Common myeloid progenitor, CD34-positive (primary cell): ENCODE data around the gene PTHLH.

ENCODE experiments used
- CTCF ChIA-PET: fragments of 350-600 bp; sonication (Branson Sonifier 250); formaldehyde crosslinking; loops from one replicate; lab custom pipeline; 2021; ENCODE audit warnings: antibody characterized with exemption; lab: Charles Lee
- POLR2A ChIA-PET: fragments of 350-600 bp; sonication (Branson Sonifier 250); formaldehyde crosslinking; loops from one replicate; lab custom pipeline; 2021; ENCODE audit warnings: antibody characterized with exemption; lab: Charles Lee
- DNase-seq, 3 donors: peaks; one replicate each; pipeline versions ENCODE4 v3.0.0 to v3.0.0-alpha.2; 2013
- H3K27ac ChIP-seq, 2 experiments: 1 replicate in 1 of 2; 2 replicates in 1 of 2; pipeline ENCODE4 v1.7.0; 2013; ENCODE audit warnings: inconsistent platforms in 2 of 2, low read length in 2 of 2, mild to moderate bottlenecking in 2 of 2, low read depth in 1 of 2, moderate library complexity in 1 of 2; ENCODE audit not compliant: severe bottlenecking in 2 of 2, insufficient read depth in 1 of 2, poor library complexity in 1 of 2
- H3K27me3 ChIP-seq, 5 experiments: replicated peaks in 2 of 5; 1 replicate in 3 of 5; 2 replicates in 2 of 5; pipeline versions ENCODE4 v1.6.1 to v1.7.0; 2013; ENCODE audit warnings: low read length in 4 of 5, mild to moderate bottlenecking in 2 of 5, moderate library complexity in 2 of 5, inconsistent platforms in 1 of 5; ENCODE audit not compliant: insufficient read depth in 5 of 5, control insufficient read depth in 4 of 5
- H3K36me3 ChIP-seq, 4 experiments: 1 replicate in 2 of 4; 2 replicates in 2 of 4; pipeline versions ENCODE4 v1.6.1 to v1.7.0; 2013; ENCODE audit warnings: low read length in 3 of 4, control low read depth in 1 of 4, mild to moderate bottlenecking in 1 of 4; ENCODE audit not compliant: control insufficient read depth in 4 of 4, insufficient read depth in 4 of 4
- H3K4me1 ChIP-seq, 4 experiments: 1 replicate in 3 of 4; 2 replicates in 1 of 4; pipeline versions ENCODE4 v1.6.1 to v1.7.1; 2013; ENCODE audit warnings: low read length in 3 of 4, mild to moderate bottlenecking in 3 of 4, control low read depth in 1 of 4, inconsistent platforms in 1 of 4, moderate library complexity in 1 of 4; ENCODE audit not compliant: control insufficient read depth in 4 of 4, insufficient read depth in 4 of 4; ENCODE audit errors: control extremely low read depth in 1 of 4
- H3K4me3 ChIP-seq, 7 experiments: 1 replicate in 4 of 7; 2 replicates in 3 of 7; pipeline versions ENCODE4 v1.5.1 to v1.7.0; 2013; ENCODE audit warnings: mild to moderate bottlenecking in 7 of 7, low read length in 6 of 7, moderate library complexity in 6 of 7, inconsistent platforms in 2 of 7, low read depth in 2 of 7, control low read depth in 1 of 7; ENCODE audit not compliant: insufficient read depth in 4 of 7, control insufficient read depth in 1 of 7; ENCODE audit errors: extremely low read depth in 1 of 7
- H3K9me3 ChIP-seq, 5 experiments: 1 replicate in 4 of 5; 2 replicates in 1 of 5; pipeline versions ENCODE4 v1.6.1 to v1.7.1; 2013; ENCODE audit warnings: low read length in 4 of 5, mild to moderate bottlenecking in 2 of 5, inconsistent platforms in 1 of 5, low read depth in 1 of 5, moderate library complexity in 1 of 5; ENCODE audit not compliant: control insufficient read depth in 4 of 5, insufficient read depth in 2 of 5; ENCODE audit errors: control extremely low read depth in 1 of 5
- WGBS: methylation state at CpG from one replicate; pipeline ENCODE4 v1.1.5; 2013; ENCODE audit not compliant: insufficient coverage; 5-methylcytosine and 5-hydroxymethylcytosine counted together

PTHLH gene

DNA sequence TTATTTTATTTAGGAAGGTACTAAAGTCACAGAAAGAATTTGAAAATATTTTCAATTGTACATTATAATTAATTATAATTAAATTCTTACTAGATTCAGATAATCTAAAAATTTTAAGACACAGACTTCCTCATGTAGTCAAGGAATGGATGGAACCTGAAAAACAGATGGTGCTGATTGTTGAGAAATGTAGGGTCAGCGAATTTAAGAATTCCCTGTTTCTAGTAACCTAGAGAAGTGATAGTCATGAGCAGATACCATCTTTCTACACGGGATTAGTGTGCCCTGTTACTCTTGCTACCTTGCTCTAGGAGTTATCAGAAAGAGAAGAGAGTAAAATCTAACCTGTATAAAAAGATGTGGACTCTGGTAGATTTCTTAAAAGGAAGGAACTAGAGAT is 37.5 kb upstream of the PTHLH start:
- Histone ChIP-seq H3K4me1 (no peaks in the 10 kb centered on the region), H3K4me3 (no peak overlapping the region), H3K9me3 (no peaks in the 10 kb centered on the region), H3K36me3 (no peaks in the 10 kb centered on the region), H3K27ac (no peak overlapping the region), H3K27me3 (no peaks in the 10 kb centered on the region)
- POLR2A ChIA-PET, result no interaction called here
- DNase-seq, result no peak
- CTCF ChIA-PET, result no interaction called here
- WGBS, result 83% methylated on average over 2 of the region's 2 CpGs

DNA sequence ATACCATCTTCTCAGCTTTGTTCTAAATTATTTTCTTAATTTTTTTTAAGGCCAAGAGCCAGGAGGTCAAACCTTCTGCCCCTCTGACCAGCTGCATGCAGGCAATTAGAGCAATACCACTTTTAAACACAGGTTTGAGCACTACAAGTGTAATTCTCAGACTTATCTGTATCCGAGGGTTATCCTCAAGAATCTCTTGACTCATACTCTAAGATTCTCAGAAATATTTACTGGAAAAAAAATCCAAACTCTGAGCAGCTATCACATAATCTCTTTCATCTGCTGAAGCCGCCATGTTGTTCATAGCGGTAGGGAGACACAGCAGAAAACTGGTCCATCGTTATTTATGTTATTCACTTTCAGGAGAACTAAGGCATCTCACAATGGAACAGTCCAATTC is 27.4 kb upstream of the PTHLH start:
- Histone ChIP-seq H3K36me3 (no peaks in the 10 kb centered on the region), H3K9me3 (peaks cover 0 to 3% (median 0%) of the 10 kb centered on the region in 5 experiments), H3K4me1 (no peaks in the 10 kb centered on the region), H3K27me3 (no peaks in the 10 kb centered on the region), H3K4me3 (no peak overlapping the region), H3K27ac (no peak overlapping the region)
- 100% methylated on average over 3 of the region's 4 CpGs for WGBS
- ChIA-PET POLR2A (interaction anchor here (0.7 kb wide), 1 partner anchor 11 kb away, joined by 3 read pairs; no protein-coding TSS in a partner anchor), CTCF (no interaction called here)
- no peak for DNase-seq

DNA sequence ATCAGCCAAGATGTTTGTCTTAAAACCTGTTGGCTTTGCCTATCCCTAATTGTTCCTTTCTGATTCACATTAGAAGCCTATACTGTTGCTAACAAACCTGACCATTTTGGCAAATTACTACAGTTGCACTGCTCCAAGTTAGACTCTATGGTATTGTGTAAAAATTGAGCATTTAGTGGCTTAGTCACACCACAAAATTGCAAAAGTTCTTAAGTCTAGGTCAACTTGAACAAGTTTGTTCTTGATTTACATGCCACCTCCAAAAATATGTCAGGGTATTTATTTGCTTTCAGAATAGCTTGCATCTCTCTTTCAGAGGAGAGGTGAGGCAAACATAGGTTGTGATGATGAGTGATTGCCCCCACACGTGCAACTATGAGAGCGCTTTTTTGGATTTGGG is 27.0 kb upstream of the PTHLH start:
- H3K36me3 ChIP-seq, result no peaks in the 10 kb centered on the region
- H3K4me1 ChIP-seq, result no peaks in the 10 kb centered on the region
- WGBS, result no CpG with 5 or more reads among the region's 2 CpGs
- peaks cover 0 to 3% (median 0%) of the 10 kb centered on the region in 5 experiments for H3K9me3 ChIP-seq
- ChIA-PET CTCF (no interaction called here), POLR2A (no interaction called here)
- no peak overlapping the region for H3K27ac ChIP-seq
- no peak overlapping the region for H3K4me3 ChIP-seq
- H3K27me3 ChIP-seq, result no peaks in the 10 kb centered on the region
- DNase-seq, result no peak

DNA sequence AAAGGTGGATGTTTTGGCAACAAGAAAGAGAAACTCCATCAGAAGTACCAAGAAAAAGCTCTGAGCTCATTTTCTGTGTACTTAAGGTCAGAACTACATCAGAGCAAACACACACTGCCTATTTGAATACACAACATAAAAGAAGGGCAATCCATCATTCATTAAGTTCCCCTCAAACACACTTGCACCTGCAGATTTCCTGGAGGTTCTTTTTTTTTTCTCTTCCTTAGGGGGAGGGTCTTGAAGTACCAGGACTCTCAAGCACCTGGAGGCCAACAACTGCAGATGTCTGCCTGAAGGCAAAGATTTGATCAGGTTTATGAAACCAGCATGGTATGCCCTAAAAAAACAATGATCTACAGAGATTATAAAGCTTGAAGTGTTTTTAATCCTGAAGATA is 26.1 kb upstream of the PTHLH start:
- Histone ChIP-seq H3K27me3 (no peaks in the 10 kb centered on the region), H3K9me3 (peaks cover 0 to 3% (median 0%) of the 10 kb centered on the region in 5 experiments), H3K4me3 (no peak overlapping the region), H3K36me3 (no peaks in the 10 kb centered on the region), H3K4me1 (no peaks in the 10 kb centered on the region), H3K27ac (no peak overlapping the region)
- DNase-seq, result no peak
- POLR2A ChIA-PET, result no interaction called here
- CTCF ChIA-PET, result no interaction called here

DNA sequence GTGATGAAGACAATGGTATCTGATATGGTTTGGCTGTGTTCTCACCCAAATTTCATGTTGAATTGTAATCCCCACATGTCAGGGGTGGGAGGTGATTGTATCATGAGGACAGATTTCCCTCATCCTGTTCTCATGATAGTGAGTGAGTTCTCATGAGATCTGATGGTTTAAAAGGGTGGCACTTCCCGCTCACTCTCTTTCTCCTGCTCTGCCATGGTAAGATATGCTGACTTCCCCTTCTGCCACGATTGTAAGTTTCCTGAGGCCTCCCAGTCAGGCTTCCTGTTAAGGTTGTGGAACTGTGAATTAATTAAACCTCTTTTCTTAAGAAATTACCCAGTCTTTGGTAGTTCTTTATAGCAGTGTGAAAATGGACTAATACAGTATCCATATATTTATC is 25.6 kb upstream of the PTHLH start:
- POLR2A ChIA-PET, result no interaction called here
- Histone ChIP-seq H3K9me3 (peaks cover 0 to 3% (median 0%) of the 10 kb centered on the region in 5 experiments), H3K36me3 (no peaks in the 10 kb centered on the region), H3K4me3 (no peak overlapping the region), H3K27ac (no peak overlapping the region), H3K4me1 (no peaks in the 10 kb centered on the region), H3K27me3 (no peaks in the 10 kb centered on the region)
- WGBS, result no CpG with 5 or more reads among the region's 2 CpGs
- CTCF ChIA-PET, result no interaction called here
- no peak for DNase-seq

DNA sequence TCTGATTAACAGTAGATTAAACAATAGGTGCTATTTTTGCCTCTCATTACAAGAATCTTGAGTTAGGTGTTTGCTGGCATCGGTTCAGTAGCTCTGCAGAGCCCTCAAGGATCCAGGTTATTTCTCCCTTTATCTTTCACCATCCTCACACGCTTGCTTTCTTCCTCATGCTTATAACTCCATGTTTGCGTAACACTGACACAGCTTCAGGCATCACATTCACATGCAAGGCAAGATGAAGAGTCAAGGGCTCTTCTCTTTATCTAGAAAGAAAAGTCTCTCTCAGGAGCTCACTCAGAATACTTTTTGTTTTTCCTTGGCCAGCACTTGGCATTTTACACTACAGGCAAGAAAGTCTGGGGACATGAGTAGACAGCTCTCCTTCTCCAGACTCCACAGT is 24.2 kb upstream of the PTHLH start:
- Histone ChIP-seq H3K27me3 (no peaks in the 10 kb centered on the region), H3K4me3 (no peak overlapping the region), H3K36me3 (no peaks in the 10 kb centered on the region), H3K9me3 (peaks cover 0 to 3% (median 0%) of the 10 kb centered on the region in 5 experiments), H3K4me1 (no peaks in the 10 kb centered on the region), H3K27ac (no peak overlapping the region)
- POLR2A ChIA-PET, result no interaction called here
- WGBS, result 100% methylated on average over 2 of the region's 3 CpGs
- CTCF ChIA-PET, result interaction anchor here (1.1 kb wide), 1 partner anchor 9 kb away, joined by 3 read pairs; no protein-coding TSS in a partner anchor
- no peak for DNase-seq

DNA sequence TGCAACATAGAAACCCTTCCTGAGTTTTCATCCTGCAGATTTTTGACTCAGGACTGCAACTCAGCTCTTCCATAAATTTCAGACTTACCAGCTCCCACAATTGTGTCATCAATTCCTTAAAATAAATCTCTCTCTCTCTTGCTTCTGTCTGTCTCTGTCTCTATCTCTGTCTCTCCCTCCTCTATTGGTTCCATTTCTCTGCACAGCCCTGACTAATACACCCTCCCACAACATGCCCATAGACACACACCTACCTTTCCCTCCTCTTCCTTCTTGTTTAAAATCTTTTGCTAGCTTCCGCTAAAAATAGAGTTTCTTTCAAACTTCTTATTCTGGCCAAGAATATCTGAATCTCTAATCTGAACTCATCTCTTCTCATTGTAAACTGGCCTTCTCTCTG is 22.9 kb upstream of the PTHLH start:
- WGBS, result 92% methylated on average over 1 of the region's 1 CpG
- no peaks in the 10 kb centered on the region for H3K4me1 ChIP-seq
- H3K4me3 ChIP-seq, result no peak overlapping the region
- DNase-seq, result no peak
- no peak overlapping the region for H3K27ac ChIP-seq
- ChIA-PET CTCF (interaction anchor here (1.6 kb wide), 1 partner anchor 11 kb away, joined by 4 read pairs; no protein-coding TSS in a partner anchor), POLR2A (no interaction called here)
- peaks cover 0 to 6% (median 0%) of the 10 kb centered on the region in 5 experiments for H3K9me3 ChIP-seq
- no peaks in the 10 kb centered on the region for H3K36me3 ChIP-seq
- H3K27me3 ChIP-seq, result no peaks in the 10 kb centered on the region
